Heart right ventricle (tissue), 16 donors: Measurements from ENCODE around the gene ANKRD16. TPM values are rescaled to one million over a fixed set of nuclear protein-coding genes. Genes with fewer than 3 reads are reported as not detected.
"Not testable (repeated sequence)": the region's sequence is repeated elsewhere in the genome, so short reads cannot be mapped to it uniquely, and the experiment has no call there.

Experiments used
- ATAC-seq, 8 donors: fragments of 200-7000 bp; cut with Tn5 transposase; one replicate each; pipeline ENCODE4 v1.9.1; 2020; ENCODE audit warnings: mild to moderate bottlenecking in 8 of 8, moderate library complexity in 8 of 8, moderate number of reproducible peaks in 1 of 8
- DNase-seq, 2 donors: peaks; one replicate each; pipeline ENCODE4 v3.0.0-alpha.2; 2020
- H3K27ac ChIP-seq, 10 donors: fragments of 200-600 bp; sonication (generic) in 2 of 10; one replicate each; pipeline versions ENCODE4 v1.5.0 to v1.8.0; 2020 to 2022; ENCODE audit warnings: mild to moderate bottlenecking in 3 of 10
- H3K27me3 ChIP-seq, 7 donors: fragments of 200-600 bp; one replicate each; pipeline ENCODE4 v1.8.0; 2021 to 2022; ENCODE audit warnings: mild to moderate bottlenecking in 2 of 7
- H3K36me3 ChIP-seq, 9 donors: fragments of 200-600 bp; sonication (generic) in 1 of 9; one replicate each; pipeline versions ENCODE4 v1.5.0 to v1.8.0; 2020 to 2022; ENCODE audit warnings: mild to moderate bottlenecking in 2 of 9
- H3K4me1 ChIP-seq, 9 donors: fragments of 200-600 bp; sonication (generic) in 1 of 9; one replicate each; pipeline versions ENCODE4 v1.5.0 to v1.8.0; 2020 to 2022; ENCODE audit warnings: mild to moderate bottlenecking in 4 of 9
- H3K4me3 ChIP-seq, 10 donors: fragments of 200-600 bp; sonication (generic) in 2 of 10; one replicate each; pipeline versions ENCODE4 v1.5.0 to v1.8.0; 2020 to 2022; ENCODE audit warnings: mild to moderate bottlenecking in 7 of 10, moderate library complexity in 2 of 10
- H3K9me3 ChIP-seq, 11 donors: fragments of 200-600 bp in 10 of 11; sonication (generic) in 2 of 11; one replicate each; pipeline versions ENCODE4 v1.5.0 to v1.8.0; 2013 to 2022; ENCODE audit warnings: mild to moderate bottlenecking in 2 of 11, control low read depth in 1 of 11, moderate library complexity in 1 of 11
- CTCF ChIP-seq, 9 donors: fragments of 200-600 bp; sonication (generic) in 2 of 9; IDR thresholded peaks; one replicate each; pipeline versions ENCODE4 v1.5.0 to v1.8.0; 2021 to 2022; ENCODE audit warnings: antibody characterized with exemption in 9 of 9, mild to moderate bottlenecking in 5 of 9, moderate library complexity in 1 of 9
- WGBS, 2 donors: extraction: QIAGEN DNeasy Blood & Tissue Kit; methylation state at CpG; one replicate each; pipeline ENCODE4 v1.1.7; 2013; ENCODE audit warnings: inconsistent platforms in 1 of 2; 5-methylcytosine and 5-hydroxymethylcytosine counted together
- intact Hi-C, 10 donors: fragments of 100-400 bp; cut with DNase I; formaldehyde crosslinking; loops; one replicate each; pipeline versions ENCODE4 v1.11.1 to v1.14.2; 2022
- polyA plus RNA-seq, 2 donors: library from polyadenylated mRNA; stranded (reverse); fragments of 200-250 nt; gene quantifications; one replicate each; pipeline ENCODE4 v1.2.3, GENCODE V29; 2013
- total RNA-seq, 10 donors: library from RNA; stranded (reverse); fragmentation: NEBNext Ultra II Directional in 3 of 10; extraction: Animal tissue kit (Norgen Biotek cat#: 25700) in 3 of 10; gene quantifications; one replicate each; pipeline versions ENCODE4 v1.2.1 to v1.2.4, GENCODE V29; 2021 to 2023
- donor health status: Arrhythmogenic right ventricular cardiomyopathy.
- donor health status: ischemic (EF 13 %, LVEDD 7.1; RV severe dilation, severe dysfunction).
- donor health status: healthy with polysubstance abuse.
- donor health status: DM: no; HTN: yes; CAD: no.
- donor health status: DM: no; HTN: no; CAD: no.
- donor health status: ischemic (EF 25% LVEDD 6.9; RV normal size, moderate dysfunction).
- donor health status: ischemic (EF 25% LVEDD 5.7; RV mildly dilated, moderate dysfunction).
- donor health status: healthy.
- donor health status: DM: yes; HTN: yes; CAD: no.
- donor health status: Ischemic cardiomyopathy.
- donor health status: ischemic (EF 35%, LVEDD 5.7; RV mildly dilated, moderate dysfunction).
- donor health status: nonischemic (EF 11% LVEDD 7.7; RV severe dilation, severe dysfunction).
- donor health status: DM: yes; HTN: yes; CAD: no.
- donor health status: PGD.
- donor health status: ischemic (EF 29% LVEDD 5.4; RV normal size, mild dysfunction).
- donor health status: nonischemic (EF 23%, LVEDD 6.1; RV moderate dilation, normal function).

Gene ANKRD16
- total and polyA plus RNA-seq, 12 donors = 2.2 to 3.9 (median 3.4) TPM

DNA sequence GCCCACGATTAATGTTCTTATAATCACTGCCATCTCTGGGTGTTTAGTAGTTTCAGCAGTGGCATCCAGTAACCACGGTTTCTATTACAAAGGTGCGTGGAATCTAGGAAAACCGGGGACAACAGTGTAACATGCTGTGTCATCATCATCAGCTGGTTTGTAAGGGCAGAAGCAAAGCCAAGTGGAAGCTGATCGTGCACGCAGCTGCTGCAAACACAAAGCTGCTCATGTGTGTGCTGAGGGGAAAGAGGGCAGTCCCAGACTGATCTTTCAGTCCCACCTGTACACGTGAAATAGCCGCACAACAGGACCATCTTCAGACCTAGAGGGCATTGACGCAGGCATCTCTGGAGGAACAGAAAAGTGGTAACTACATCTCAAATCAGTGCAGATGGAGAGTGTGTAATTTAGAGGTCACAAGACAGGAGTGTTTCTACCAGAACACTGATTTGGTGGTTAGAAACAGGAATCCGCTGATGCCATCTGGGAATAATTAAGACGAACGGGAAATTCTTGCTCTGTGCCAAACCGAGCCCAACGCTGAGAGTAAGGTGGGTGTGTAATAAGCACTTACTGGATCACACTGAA is 13.4 kb downstream of the ANKRD16 start:
- H3K36me3 ChIP-seq = peaks cover 0 to 73% (median 8%) of the 10 kb centered on the region in 9 donors
- TF ChIP-seq CTCF (IDR thresholded peaks at IDR 0.05) = no peak
- intact Hi-C loops = loop anchor here in 7 of 10 donors (10.0 kb wide), 6 partner anchors 61 to 441 kb away; partner anchors contain the start of genes TASOR2 (in 3 of the 7) and GDI2 (in 2 of the 7)

DNA sequence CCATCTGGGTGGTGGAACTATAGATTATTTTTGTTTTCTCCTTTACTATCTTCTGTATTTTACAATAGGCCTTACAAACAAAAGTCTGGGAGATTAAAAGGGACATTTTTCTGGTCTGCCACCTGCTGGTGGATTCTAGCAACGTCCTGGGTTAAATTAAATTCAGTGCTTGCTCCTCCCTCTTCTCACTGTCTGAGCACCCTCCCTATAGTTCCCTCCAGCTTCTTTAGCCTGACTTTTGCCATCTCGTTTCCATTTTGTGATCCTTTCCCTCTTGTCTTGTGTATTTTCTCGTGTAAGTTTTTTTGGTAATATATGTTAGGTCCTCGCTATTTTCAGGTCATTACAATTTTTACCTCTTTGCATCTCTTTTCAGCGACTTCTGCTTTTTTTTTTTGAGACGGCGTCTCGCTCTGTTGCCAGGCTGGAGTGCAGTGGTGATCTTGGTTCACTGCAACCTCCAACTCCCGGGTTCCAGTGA is 16.1 kb downstream of the ANKRD16 start:
- Histone ChIP-seq H3K27me3 (no peaks in the 10 kb centered on the region), H3K36me3 (peaks cover 0 to 46% (median 8%) of the 10 kb centered on the region in 9 donors), H3K4me3 (peak overlapping the region in 1 of 10 donors; percentile 25), H3K9me3 (peaks cover 0 to 2% (median 0%) of the 10 kb centered on the region in 11 donors), H3K27ac (no peak overlapping the region), H3K4me1 (peaks cover 0 to 12% (median 0%) of the 10 kb centered on the region in 9 donors)
- DNase-seq (peak; percentile 22 to 72), ATAC-seq (peak in 7 of 8 donors; percentile 74 to 85 (median 79))
- peak; percentile 64 to 84 (median 77) for TF ChIP-seq CTCF (IDR thresholded peaks at IDR 0.05)
- intact Hi-C loops = loop anchor here (2.0 to 10.0 kb wide), 13 partner anchors 56 to 439 kb away; partner anchors contain the start of genes GDI2 (in 5 of the 10) and TASOR2 (in 4 of the 10)
- 53% methylated on average over 9 of the region's 9 CpGs for WGBS, 2 donors

More for the DNA sequence above, 13.4 kb downstream of the ANKRD16 start:
- peaks cover 0 to 12% (median 0%) of the 10 kb centered on the region in 9 donors for H3K4me1 ChIP-seq
- H3K27ac ChIP-seq = peak overlapping the region in 2 of 10 donors; percentile 2 to 15
- DNase-seq = no peak
- no peaks in the 10 kb centered on the region for H3K9me3 ChIP-seq
- WGBS, 2 donors = 72 to 77% methylated on average over 14 of the region's 14 CpGs
- H3K27me3 ChIP-seq = no peaks in the 10 kb centered on the region
- peak in 2 of 8 donors; percentile 37 to 46 for ATAC-seq
- H3K4me3 ChIP-seq = no peak overlapping the region

- WGBS, 2 donors = 50 to 57% methylated on average over 5 of the region's 5 CpGs
- TF ChIP-seq CTCF (IDR thresholded peaks at IDR 0.05) = no peak
- no peak for DNase-seq
- no peak for ATAC-seq
- H3K9me3 ChIP-seq = peaks cover 0 to 7% (median 0%) of the 10 kb centered on the region in 11 donors
- no peak overlapping the region for H3K27ac ChIP-seq
- no peak overlapping the region for H3K4me3 ChIP-seq
- intact Hi-C loops = loop anchor here (5.0 to 10.0 kb wide), 12 partner anchors 54 to 437 kb away; partner anchors contain the start of genes GDI2 (in 5 of the 10) and TASOR2 (in 3 of the 10)
- peaks cover 0 to 12% (median 0%) of the 10 kb centered on the region in 9 donors for H3K4me1 ChIP-seq
- peaks cover 0 to 26% (median 0%) of the 10 kb centered on the region in 9 donors for H3K36me3 ChIP-seq
- no peaks in the 10 kb centered on the region for H3K27me3 ChIP-seq
Measured at GRCh38 chr10:5871596-5871995, 18.1 kb downstream of the ANKRD16 start.

DNA sequence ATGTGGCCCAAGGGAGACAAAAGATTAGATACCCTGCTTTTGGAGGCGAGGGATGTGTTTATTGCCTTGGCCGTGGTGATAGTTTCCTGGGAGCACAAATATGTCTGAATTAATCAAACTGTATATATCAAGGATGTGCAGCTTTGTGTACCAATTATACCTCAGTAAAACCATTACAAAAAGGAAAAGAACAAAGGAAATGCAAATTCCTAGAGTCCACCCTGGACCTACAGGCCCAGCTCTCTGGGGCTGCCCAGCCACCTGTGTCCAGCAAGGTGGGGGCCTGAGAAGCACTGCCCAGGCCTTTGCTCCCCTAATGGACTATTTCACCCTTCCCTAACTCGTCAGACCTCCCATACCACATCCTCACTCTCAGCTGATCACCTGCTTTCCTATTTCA is 20.5 kb downstream of the ANKRD16 start:
- H3K4me3 ChIP-seq = no peak overlapping the region
- DNase-seq (no peak), ATAC-seq (no peak)
- no peak overlapping the region for H3K27ac ChIP-seq
- H3K27me3 ChIP-seq = no peaks in the 10 kb centered on the region
- peaks cover 0 to 3% (median 0%) of the 10 kb centered on the region in 9 donors for H3K36me3 ChIP-seq
- H3K9me3 ChIP-seq = peaks cover 0 to 7% (median 0%) of the 10 kb centered on the region in 11 donors
- WGBS, 2 donors = 90 to 93% methylated on average over 3 of the region's 3 CpGs
- H3K4me1 ChIP-seq = peaks cover 0 to 7% (median 0%) of the 10 kb centered on the region in 9 donors
- intact Hi-C loops = no loop called here
- TF ChIP-seq CTCF (IDR thresholded peaks at IDR 0.05) = no peak

- H3K4me1 ChIP-seq, H3K9me3 ChIP-seq, H3K27ac ChIP-seq, H3K27me3 ChIP-seq, H3K4me3 ChIP-seq, ATAC-seq, intact Hi-C loops, DNase-seq, H3K36me3 ChIP-seq: not testable (repeated sequence)
- WGBS, 2 donors = 86 to 97% methylated on average over 8 of the region's 8 CpGs
Measured at GRCh38 chr10:5868383-5868782, 21.3 kb downstream of the ANKRD16 start.

GRCh38 chr10:5867091-5867615 is 22.5 kb downstream of the ANKRD16 start:
- intact Hi-C loops, H3K27me3 ChIP-seq, H3K4me1 ChIP-seq, H3K4me3 ChIP-seq, H3K27ac ChIP-seq, H3K36me3 ChIP-seq, DNase-seq, ATAC-seq, H3K9me3 ChIP-seq: not testable (repeated sequence)
- 52 to 57% methylated on average over 4 of the region's 4 CpGs for WGBS, 2 donors

GRCh38 chr10:5866451-5867081 is 23.1 kb downstream of the ANKRD16 start:
- intact Hi-C loops, H3K9me3 ChIP-seq, H3K4me3 ChIP-seq, H3K4me1 ChIP-seq, H3K36me3 ChIP-seq, H3K27ac ChIP-seq, H3K27me3 ChIP-seq, ATAC-seq, DNase-seq: not testable (repeated sequence)
- WGBS, 2 donors = 74 to 83% methylated on average over 5 of the region's 5 CpGs
